GM21529 (cell line): ENCODE data around the gene IL19.
A peak's percentile ranks its signal among the peaks of the same experiment; 100 is the strongest.
"Not testable (repeated sequence)": the region's sequence is repeated elsewhere in the genome, so short reads cannot be mapped to it uniquely, and the experiment has no call there.

ENCODE experiments used
- ATAC-seq: cut with Tn5 transposase; IDR thresholded peaks from one replicate; pipeline ENCODE4 v1.9.1; 2021; ENCODE audit not compliant: unreplicated experiment

The IL19 gene

GRCh38 chr1:206772243-206772937, 1.8 kb downstream of the IL19 start, which contains the start of gene IL10:
Gene IL10 (minus strand): TSS chr1:206772494. CDS start chr1:206772435, 59 bp downstream.
- ATAC-seq = no peak

- ATAC-seq = no peak
Observed at GRCh38 chr1:206774093-206774492, 3.5 kb downstream of the IL19 start.

- ATAC-seq = no peak
Observed at GRCh38 chr1:206776229-206776628, 5.7 kb downstream of the IL19 start.

- no peak for ATAC-seq
Observed at GRCh38 chr1:206778031-206778430, 7.5 kb downstream of the IL19 start.

GRCh38 chr1:206778911-206779310, 8.3 kb downstream of the IL19 start:
- not testable (repeated sequence) for ATAC-seq

GRCh38 chr1:206779638-206780037, 9.1 kb downstream of the IL19 start:
- no peak for ATAC-seq

GRCh38 chr1:206782448-206782847, 11.9 kb downstream of the IL19 start:
- peak; percentile 63 for ATAC-seq

- ATAC-seq = no peak
Observed at GRCh38 chr1:206783506-206783905, 12.9 kb downstream of the IL19 start.

- ATAC-seq = peak; percentile 66
Observed at GRCh38 chr1:206784471-206784903, 13.9 kb downstream of the IL19 start.

GRCh38 chr1:206785182-206785765, 14.7 kb downstream of the IL19 start:
- no peak for ATAC-seq

GRCh38 chr1:206786212-206786886, 15.8 kb downstream of the IL19 start:
- ATAC-seq = peak; percentile 21

- no peak for ATAC-seq
Observed at GRCh38 chr1:206787891-206788290, 17.3 kb downstream of the IL19 start.

- no peak for ATAC-seq
Observed at GRCh38 chr1:206788487-206789050, 18.0 kb downstream of the IL19 start.

GRCh38 chr1:206790502-206791250, 20.1 kb downstream of the IL19 start:
- peak; percentile 41 for ATAC-seq

- ATAC-seq = peak; percentile 47
Observed at GRCh38 chr1:206792939-206793607, 22.5 kb downstream of the IL19 start.

- ATAC-seq = no peak
Observed at GRCh38 chr1:206793620-206794019, 23.0 kb downstream of the IL19 start.

GRCh38 chr1:206794294-206794908, 23.8 kb downstream of the IL19 start:
- no peak for ATAC-seq

- ATAC-seq = no peak
Observed at GRCh38 chr1:206796116-206796515, 25.5 kb downstream of the IL19 start.

GRCh38 chr1:206796981-206797402, 26.4 kb downstream of the IL19 start:
- no peak for ATAC-seq
